CD4-positive, alpha-beta T cell treated with Interferon gamma for 1 hour (primary cell): ENCODE measurements around the gene ZYG11A.
A peak's percentile ranks its signal among the peaks of the same experiment; 100 is the strongest.
"Not testable (repeated sequence)": the region's sequence is repeated elsewhere in the genome, so short reads cannot be mapped to it uniquely, and the experiment has no call there.

Experiments used
- DNase-seq: peaks from one replicate; pipeline ENCODE4 v3.0.0-alpha.2; 2020

The ZYG11A gene

GRCh38 chr1:52842643-52843310 is at the start of gene ZYG11A:
ZYG11A (plus strand) TSS chr1:52842760; CDS start chr1:52842884, 124 bp downstream.
- DNase-seq = peak; percentile 73

- not testable (repeated sequence) for DNase-seq
Measured at GRCh38 chr1:52793717-52794116, 48.8 kb upstream of the ZYG11A start.

GRCh38 chr1:52795464-52795863 is 47.1 kb upstream of the ZYG11A start:
- no peak for DNase-seq

GRCh38 chr1:52798331-52798730 is 44.2 kb upstream of the ZYG11A start:
- DNase-seq = no peak

- no peak for DNase-seq
Measured at GRCh38 chr1:52801011-52801410, 41.5 kb upstream of the ZYG11A start.

GRCh38 chr1:52804083-52804482 is 38.5 kb upstream of the ZYG11A start:
- not testable (repeated sequence) for DNase-seq

- no peak for DNase-seq
Measured at GRCh38 chr1:52814465-52814864, 28.1 kb upstream of the ZYG11A start.

GRCh38 chr1:52820830-52821229 is 21.7 kb upstream of the ZYG11A start:
- not testable (repeated sequence) for DNase-seq

- no peak for DNase-seq
Measured at GRCh38 chr1:52825868-52826267, 16.7 kb upstream of the ZYG11A start.

- no peak for DNase-seq
Measured at GRCh38 chr1:52834798-52835197, 7.8 kb upstream of the ZYG11A start.

- no peak for DNase-seq
Measured at GRCh38 chr1:52836035-52836434, 6.5 kb upstream of the ZYG11A start.

- DNase-seq = not testable (repeated sequence)
Measured at GRCh38 chr1:52839175-52839574, 3.4 kb upstream of the ZYG11A start.

- not testable (repeated sequence) for DNase-seq
Measured at GRCh38 chr1:52845119-52845518, 2.6 kb downstream of the ZYG11A start.

- no peak for DNase-seq
Measured at GRCh38 chr1:52848423-52848822, 5.9 kb downstream of the ZYG11A start.

- DNase-seq = no peak
Measured at GRCh38 chr1:52850951-52851350, 8.4 kb downstream of the ZYG11A start.

GRCh38 chr1:52852854-52853253 is 10.3 kb downstream of the ZYG11A start:
- no peak for DNase-seq

GRCh38 chr1:52855584-52855983 is 13.0 kb downstream of the ZYG11A start:
- no peak for DNase-seq

- DNase-seq = no peak
Measured at GRCh38 chr1:52856026-52856425, 13.5 kb downstream of the ZYG11A start.

GRCh38 chr1:52857443-52857842 is 14.9 kb downstream of the ZYG11A start:
- DNase-seq = no peak

- DNase-seq = no peak
Measured at GRCh38 chr1:52862666-52863458, 20.3 kb downstream of the ZYG11A start.

- no peak for DNase-seq
Measured at GRCh38 chr1:52867087-52867863, 24.7 kb downstream of the ZYG11A start.

GRCh38 chr1:52869727-52870126 is 27.2 kb downstream of the ZYG11A start:
- DNase-seq = not testable (repeated sequence)

- no peak for DNase-seq
Measured at GRCh38 chr1:52876843-52877242, 34.3 kb downstream of the ZYG11A start.

GRCh38 chr1:52877554-52877953 is 35.0 kb downstream of the ZYG11A start:
- DNase-seq = no peak
